ENCODE data around the gene GSTT2B.
"Not testable (repeated sequence)": the region's sequence is repeated elsewhere in the genome, so short reads cannot be mapped to it uniquely, and the experiment has no call there.

The GSTT2B gene

DNA sequence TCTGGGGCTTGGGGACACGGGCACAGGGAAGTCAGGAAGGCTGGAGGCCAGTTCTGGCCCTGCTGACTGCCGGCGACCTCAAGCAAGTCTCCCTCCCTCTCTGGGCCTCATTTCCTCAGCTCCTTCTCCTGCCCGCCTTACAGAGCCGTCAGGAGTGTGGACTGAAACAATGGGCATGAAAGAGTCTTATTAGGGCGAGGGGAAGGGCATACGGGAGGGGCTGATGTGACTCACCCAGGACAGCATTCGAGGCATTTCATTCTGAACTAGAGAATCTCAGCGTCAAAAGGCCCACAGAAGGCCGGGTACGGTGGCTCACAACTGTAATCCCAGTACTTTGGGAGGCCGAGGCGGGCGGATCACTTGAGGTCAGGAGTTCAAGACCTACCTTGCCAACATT lies 20.8 kb downstream of the GSTT2B start:
- DNase-seq, H3K4me1 Mint-ChIP-seq, H3K4me3 Mint-ChIP-seq, CTCF ChIA-PET, H3K27ac Mint-ChIP-seq, H3K9me3 Mint-ChIP-seq, H3K36me3 Mint-ChIP-seq: not testable (repeated sequence)
- H3K27me3 Mint-ChIP-seq, result peaks cover 14% of the 10 kb centered on the region

DNA sequence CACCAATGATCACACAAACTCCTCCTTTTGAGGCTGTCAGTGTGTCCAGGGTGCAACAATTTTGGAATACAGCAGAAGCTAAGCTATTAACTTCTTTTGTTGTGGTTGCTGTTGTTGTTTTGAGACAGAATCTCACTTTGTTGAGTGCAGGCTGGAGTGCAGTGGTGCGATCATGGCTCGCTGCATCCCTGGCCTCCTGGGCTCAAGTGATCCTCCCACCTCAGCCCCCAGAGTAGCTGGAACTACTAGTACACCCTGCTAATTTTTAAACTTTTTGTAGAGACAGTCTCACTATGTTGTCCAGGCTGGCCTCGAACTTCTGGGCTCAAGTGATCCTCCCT lies 22.0 kb downstream of the GSTT2B start:
- Mint-ChIP-seq H3K4me1 (no peaks in the 10 kb centered on the region), H3K27me3 (peaks cover 13% of the 10 kb centered on the region), H3K36me3 (no peaks in the 10 kb centered on the region), H3K4me3 (no peak overlapping the region), H3K9me3 (no peaks in the 10 kb centered on the region), H3K27ac (no peak overlapping the region)
- DNase-seq, result no peak
- CTCF ChIA-PET, result no interaction called here

GRCh38 chr22:23938328-23939016 lies 22.5 kb downstream of the GSTT2B start:
- no peak for DNase-seq
- Mint-ChIP-seq H3K4me1 (no peaks in the 10 kb centered on the region), H3K4me3 (no peak overlapping the region), H3K9me3 (no peaks in the 10 kb centered on the region), H3K27ac (no peak overlapping the region), H3K27me3 (peaks cover 9% of the 10 kb centered on the region), H3K36me3 (no peaks in the 10 kb centered on the region)
- CTCF ChIA-PET, result no interaction called here

- no peaks in the 10 kb centered on the region for H3K27me3 Mint-ChIP-seq
- CTCF ChIA-PET, result no interaction called here
- peaks cover 18% of the 10 kb centered on the region for H3K9me3 Mint-ChIP-seq
- H3K4me3 Mint-ChIP-seq, result no peak overlapping the region
- no peak for DNase-seq
- H3K4me1 Mint-ChIP-seq, result peaks cover 5% of the 10 kb centered on the region
- H3K27ac Mint-ChIP-seq, result no peak overlapping the region
- peaks cover 54% of the 10 kb centered on the region for H3K36me3 Mint-ChIP-seq
Measured at GRCh38 chr22:23926561-23926960, 34.4 kb downstream of the GSTT2B start.

- H3K27ac Mint-ChIP-seq, result no peak overlapping the region
- peaks cover 13% of the 10 kb centered on the region for H3K9me3 Mint-ChIP-seq
- DNase-seq, result no peak
- peaks cover 5% of the 10 kb centered on the region for H3K4me1 Mint-ChIP-seq
- H3K36me3 Mint-ChIP-seq, result peaks cover 48% of the 10 kb centered on the region
- no peak overlapping the region for H3K4me3 Mint-ChIP-seq
- H3K27me3 Mint-ChIP-seq, result no peaks in the 10 kb centered on the region
- CTCF ChIA-PET, result no interaction called here
Measured at GRCh38 chr22:23925020-23925606, 35.9 kb downstream of the GSTT2B start.

DNA sequence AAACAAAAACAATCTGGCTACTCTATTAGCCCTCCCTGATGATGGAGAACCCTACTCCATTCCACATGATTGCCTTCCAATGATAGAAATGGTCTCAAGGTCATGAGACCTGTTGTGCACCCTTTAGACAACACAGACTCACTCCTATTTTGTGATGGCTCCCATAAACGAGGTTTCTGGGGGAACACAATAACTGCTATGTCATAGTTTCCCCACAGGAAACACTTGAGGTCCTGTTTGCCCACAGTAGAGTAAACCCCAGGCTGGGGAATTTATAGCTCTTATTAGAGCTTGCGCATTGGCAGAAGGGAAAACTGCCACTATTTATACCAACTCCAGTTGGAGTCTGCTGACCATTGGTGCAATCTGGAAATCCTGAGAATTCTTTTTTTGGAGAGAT lies 38.1 kb downstream of the GSTT2B start:
- no peaks in the 10 kb centered on the region for H3K27me3 Mint-ChIP-seq
- peaks cover 5% of the 10 kb centered on the region for H3K4me1 Mint-ChIP-seq
- no peak for DNase-seq
- H3K9me3 Mint-ChIP-seq, result peaks cover 13% of the 10 kb centered on the region
- H3K36me3 Mint-ChIP-seq, result peaks cover 42% of the 10 kb centered on the region
- no peak overlapping the region for H3K4me3 Mint-ChIP-seq
- CTCF ChIA-PET, result no interaction called here
- no peak overlapping the region for H3K27ac Mint-ChIP-seq

DNA sequence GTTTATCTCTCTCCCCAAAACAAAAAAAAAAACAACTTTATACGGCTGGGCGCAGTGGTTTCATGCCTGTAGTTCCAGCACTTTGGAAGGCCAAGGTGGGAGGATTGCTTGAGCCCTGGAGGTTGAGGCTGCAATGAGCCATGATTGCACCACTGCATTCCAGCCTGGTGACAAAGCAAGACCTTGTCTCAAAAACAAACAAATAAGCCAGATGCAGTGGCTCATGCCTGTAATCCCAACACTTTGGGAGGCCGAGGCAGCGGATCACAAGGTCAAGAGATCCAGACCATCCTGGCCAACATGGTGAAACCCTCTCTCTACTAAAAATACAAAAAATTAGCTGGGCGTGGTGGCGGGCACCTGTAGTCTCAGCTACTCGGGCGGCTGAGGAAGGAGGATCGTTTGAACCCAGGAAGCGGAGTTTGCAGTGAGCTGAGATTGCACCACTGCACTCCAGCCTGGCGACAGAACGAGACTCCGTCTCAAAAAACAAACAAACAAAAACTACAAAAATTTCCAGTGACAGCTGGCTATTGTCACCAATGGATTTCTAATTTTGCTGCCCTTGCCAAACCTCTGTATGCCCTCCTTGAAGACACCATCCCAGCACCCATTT lies 39.3 kb downstream of the GSTT2B start:
- DNase-seq, H3K4me1 Mint-ChIP-seq, H3K27ac Mint-ChIP-seq, H3K4me3 Mint-ChIP-seq, H3K27me3 Mint-ChIP-seq: not testable (repeated sequence)
- CTCF ChIA-PET, result interaction anchor here (1.0 kb wide), 1 partner anchor 28 kb away, joined by 3 read pairs; the partner anchor contains the start of gene MIF
- Mint-ChIP-seq H3K9me3 (peaks cover 13% of the 10 kb centered on the region), H3K36me3 (peaks cover 31% of the 10 kb centered on the region)

- not testable (repeated sequence) for H3K27ac Mint-ChIP-seq, H3K27me3 Mint-ChIP-seq, H3K4me1 Mint-ChIP-seq, DNase-seq, H3K4me3 Mint-ChIP-seq, H3K9me3 Mint-ChIP-seq
- peaks cover 20% of the 10 kb centered on the region for H3K36me3 Mint-ChIP-seq
- CTCF ChIA-PET, result interaction anchor here (1.5 kb wide), 1 partner anchor 26 kb away, joined by 4 read pairs; the partner anchor contains the start of gene MIF
Measured at GRCh38 chr22:23920267-23920611, 40.8 kb downstream of the GSTT2B start.

DNA sequence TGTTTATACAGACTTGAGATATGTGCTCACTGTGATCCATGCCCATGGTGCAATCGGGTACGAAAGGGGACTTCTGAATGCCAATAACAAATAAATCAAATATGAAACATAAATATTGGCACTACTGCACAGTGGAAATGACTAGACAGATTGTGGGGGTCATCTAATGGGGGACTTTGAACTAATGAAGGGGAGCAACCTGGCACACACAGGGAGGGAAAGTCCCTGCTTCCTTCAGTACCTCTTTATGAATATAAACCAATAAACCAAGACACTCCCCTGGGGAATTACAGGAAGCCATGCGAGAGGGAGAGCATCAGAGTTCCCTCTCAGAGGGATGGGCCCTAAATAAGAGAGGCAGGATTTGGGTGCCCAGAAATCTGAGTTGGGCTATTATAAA lies 45.7 kb downstream of the GSTT2B start:
- CTCF ChIA-PET, result interaction anchor here (1.4 kb wide), 1 partner anchor 15 kb away, joined by 3 read pairs; no protein-coding TSS in a partner anchor
- peaks cover 28% of the 10 kb centered on the region for H3K4me1 Mint-ChIP-seq
- no peak for DNase-seq
- no peaks in the 10 kb centered on the region for H3K27me3 Mint-ChIP-seq
- H3K27ac Mint-ChIP-seq, result no peak overlapping the region
- H3K4me3 Mint-ChIP-seq, result no peak overlapping the region
- peaks cover 3% of the 10 kb centered on the region for H3K36me3 Mint-ChIP-seq
- no peaks in the 10 kb centered on the region for H3K9me3 Mint-ChIP-seq

DNA sequence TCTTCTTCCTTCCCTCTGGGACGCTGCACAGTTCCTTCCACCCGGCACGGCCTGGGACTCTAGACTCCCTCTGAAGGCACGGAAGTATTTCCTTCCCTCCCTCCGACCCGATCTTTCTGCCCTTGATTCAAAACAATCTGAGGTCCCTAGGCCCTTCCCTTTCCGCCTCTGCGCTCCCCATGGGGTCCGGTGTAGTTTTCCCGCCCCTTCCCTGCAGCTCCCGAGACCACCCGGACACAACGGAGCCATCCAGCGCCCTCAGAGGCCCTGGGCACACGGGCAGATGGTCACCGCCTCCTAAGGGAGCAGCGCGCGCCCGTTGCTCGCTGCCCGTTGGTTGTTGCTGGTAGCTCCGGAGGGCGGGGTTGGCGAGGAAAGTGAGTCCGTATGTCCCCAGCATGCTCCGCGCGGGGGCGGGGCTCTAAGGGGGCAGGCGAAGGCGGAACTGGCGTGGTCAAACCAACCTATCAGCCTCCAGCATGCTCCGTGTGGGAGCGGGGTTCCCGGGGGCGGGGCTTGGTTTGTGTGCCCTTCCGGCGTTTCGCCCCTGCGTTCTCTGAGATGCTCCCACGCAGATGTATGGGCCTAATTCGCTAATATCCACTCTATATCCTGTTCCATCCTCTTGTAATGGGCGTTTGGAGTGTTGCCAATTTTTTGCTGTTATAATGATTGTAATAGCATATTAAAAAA lies 47.2 kb downstream of the GSTT2B start:
- Mint-ChIP-seq H3K27ac (peak overlapping the region; percentile 93), H3K36me3 (peaks cover 3% of the 10 kb centered on the region), H3K4me1 (peaks cover 28% of the 10 kb centered on the region), H3K9me3 (no peaks in the 10 kb centered on the region), H3K4me3 (peak overlapping the region; percentile 83), H3K27me3 (no peaks in the 10 kb centered on the region)
- peak; percentile 100 for DNase-seq
- CTCF ChIA-PET, result interaction anchor here (1.7 kb wide), 1 partner anchor 20 kb away, joined by 11 read pairs; the partner anchor contains the start of gene MIF

DNA sequence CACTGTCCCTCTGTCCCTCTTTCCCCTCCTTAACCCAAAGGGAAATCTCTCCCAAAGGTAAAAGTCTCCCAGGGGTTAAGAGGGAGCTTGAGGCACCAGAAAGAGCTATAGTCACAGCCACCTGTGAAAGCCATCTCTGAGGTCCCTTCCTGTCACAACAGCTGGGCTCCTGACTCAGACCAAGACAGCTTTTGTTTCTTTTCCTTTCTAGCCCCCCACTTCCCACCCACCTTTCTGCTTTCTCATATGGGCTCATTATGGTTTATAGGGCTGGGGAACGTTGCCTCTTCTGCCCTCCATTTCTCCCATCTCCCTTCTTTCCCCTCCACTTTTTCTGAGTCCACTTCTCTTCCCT lies 47.7 kb downstream of the GSTT2B start:
- no peaks in the 10 kb centered on the region for H3K27me3 Mint-ChIP-seq
- CTCF ChIA-PET, result interaction anchor here (1.7 kb wide), 1 partner anchor 19 kb away, joined by 11 read pairs; the partner anchor contains the start of gene MIF
- peak overlapping the region; percentile 93 for H3K27ac Mint-ChIP-seq
- peak overlapping the region; percentile 83 for H3K4me3 Mint-ChIP-seq
- H3K9me3 Mint-ChIP-seq, result no peaks in the 10 kb centered on the region
- H3K4me1 Mint-ChIP-seq, result peaks cover 28% of the 10 kb centered on the region
- H3K36me3 Mint-ChIP-seq, result peaks cover 2% of the 10 kb centered on the region
- no peak for DNase-seq

GRCh38 chr22:23912293-23912903 lies 48.6 kb downstream of the GSTT2B start:
- no peak for DNase-seq
- Mint-ChIP-seq H3K9me3 (no peaks in the 10 kb centered on the region), H3K27me3 (no peaks in the 10 kb centered on the region), H3K27ac (no peak overlapping the region), H3K36me3 (no peaks in the 10 kb centered on the region), H3K4me1 (peaks cover 28% of the 10 kb centered on the region), H3K4me3 (no peak overlapping the region)
- CTCF ChIA-PET, result interaction anchor here (1.7 kb wide), 1 partner anchor 18 kb away, joined by 11 read pairs; the partner anchor contains the start of gene MIF

- H3K27ac Mint-ChIP-seq, result no peak overlapping the region
- CTCF ChIA-PET, result interaction anchor here (1.0 kb wide), 1 partner anchor 52 kb away, joined by 3 read pairs; no protein-coding TSS in a partner anchor
Measured at GRCh38 chr22:23911318-23911980, 49.5 kb downstream of the GSTT2B start.

More at GRCh38 chr22:23911318-23911980, 49.5 kb downstream of the GSTT2B start:
- no peaks in the 10 kb centered on the region for H3K36me3 Mint-ChIP-seq
- no peak for DNase-seq
- peaks cover 28% of the 10 kb centered on the region for H3K4me1 Mint-ChIP-seq
- H3K27me3 Mint-ChIP-seq, result peaks cover 5% of the 10 kb centered on the region
- no peaks in the 10 kb centered on the region for H3K9me3 Mint-ChIP-seq
- H3K4me3 Mint-ChIP-seq, result no peak overlapping the region

Measured in activated naive CD4-positive, alpha-beta T cell treated with anti-CD3 and anti-CD28 coated beads, Interleukin-2, amount 10 ng/mL, durations not matched to agents 7 days and 5 days (primary cell).